KMS-11 (cell line): ENCODE measurements around the gene CCT2.
A peak's percentile ranks its signal among the peaks of the same experiment; 100 is the strongest.
"Not testable (repeated sequence)": the region's sequence is repeated elsewhere in the genome, so short reads cannot be mapped to it uniquely, and the experiment has no call there.

Experiments used
- H2AFZ ChIP-seq: fragments of 200-600 bp; sonication (generic); 2 replicates; pipeline ENCODE4 v1.6.1; 2016; ENCODE audit warnings: antibody characterized with exemption, mixed run types, low read depth
- H3K27ac ChIP-seq: fragments of 200-600 bp; sonication (generic); 2 replicates; pipeline ENCODE4 v1.6.1; 2016; ENCODE audit warnings: mild to moderate bottlenecking, mixed run types
- H3K27me3 ChIP-seq: fragments of 200-600 bp; sonication (generic); 2 replicates; pipeline ENCODE4 v1.6.1; 2017; ENCODE audit warnings: mild to moderate bottlenecking, low read depth, mixed run types, moderate library complexity; ENCODE audit not compliant: insufficient read depth
- H3K36me3 ChIP-seq: fragments of 200-600 bp; sonication (generic); 2 replicates; pipeline ENCODE4 v1.6.1; 2017; ENCODE audit warnings: mild to moderate bottlenecking, mixed run types; ENCODE audit not compliant: insufficient read depth
- H3K4me1 ChIP-seq: fragments of 200-600 bp; sonication (generic); 2 replicates; pipeline ENCODE4 v1.6.1; 2016; ENCODE audit warnings: mild to moderate bottlenecking, low read depth, mixed run types; ENCODE audit not compliant: poor library complexity, severe bottlenecking
- H3K4me2 ChIP-seq: fragments of 200-600 bp; sonication (generic); 2 replicates; pipeline ENCODE4 v1.7.0; 2016; ENCODE audit warnings: mild to moderate bottlenecking, mixed run types
- H3K4me3 ChIP-seq: fragments of 200-600 bp; sonication (generic); IDR thresholded peaks from 2 replicates; pipeline ENCODE4 v1.6.1; 2017; ENCODE audit warnings: low read depth, low read length, mixed read lengths; ENCODE audit not compliant: insufficient read depth
- H3K79me2 ChIP-seq: fragments of 200-600 bp; sonication (generic); 2 replicates; pipeline ENCODE4 v1.6.1; 2016; ENCODE audit warnings: low read depth, mixed run types; ENCODE audit not compliant: insufficient read depth
- H3K9ac ChIP-seq: fragments of 200-600 bp; sonication (generic); 2 replicates; pipeline ENCODE4 v1.6.1; 2016; ENCODE audit warnings: mild to moderate bottlenecking, mixed run types
- H4K20me1 ChIP-seq: fragments of 200-600 bp; sonication (generic); 2 replicates; pipeline ENCODE4 v1.6.1; 2016; ENCODE audit warnings: mild to moderate bottlenecking, mixed run types; ENCODE audit not compliant: insufficient read depth
- CTCF ChIP-seq: fragments of 200-600 bp; sonication (generic); conservative IDR thresholded peaks from 2 replicates; pipeline ENCODE4 v1.6.1; 2017; ENCODE audit warnings: low read depth, mild to moderate bottlenecking, antibody characterized with exemption, low read length, moderate library complexity, mixed read lengths

CCT2 gene

GRCh38 chr12:69600804-69601203 is 15.5 kb downstream of the CCT2 start:
- no peaks in the 10 kb centered on the region; the same call in 1 of the 2 replicates for H3K79me2 ChIP-seq
- H3K27ac ChIP-seq: no peak overlapping the region
- H3K4me3 ChIP-seq: no peak overlapping the region
- no peak overlapping the region for H3K4me2 ChIP-seq
- H3K36me3 ChIP-seq: peaks cover 39% of the 10 kb centered on the region
- H3K9ac ChIP-seq: no peak overlapping the region
- no peaks in the 10 kb centered on the region for H3K4me1 ChIP-seq
- H4K20me1 ChIP-seq: no peaks in the 10 kb centered on the region
- H3K27me3 ChIP-seq: no peaks in the 10 kb centered on the region
- no peak overlapping the region for H2AFZ ChIP-seq
- no peak for TF ChIP-seq CTCF

GRCh38 chr12:69601962-69602685 is 16.9 kb downstream of the CCT2 start:
- Histone ChIP-seq H3K9ac (no peak overlapping the region), H3K4me1 (no peaks in the 10 kb centered on the region), H3K36me3 (peaks cover 31% of the 10 kb centered on the region), H3K79me2 (no peaks in the 10 kb centered on the region), H3K27ac (no peak overlapping the region), H3K4me2 (no peak overlapping the region), H2AFZ (no peak overlapping the region), H3K4me3 (no peak overlapping the region), H3K27me3 (no peaks in the 10 kb centered on the region), H4K20me1 (no peaks in the 10 kb centered on the region)
- TF ChIP-seq CTCF: no peak

- Histone ChIP-seq H4K20me1 (no peaks in the 10 kb centered on the region), H2AFZ (no peak overlapping the region), H3K27ac (no peak overlapping the region), H3K4me3 (no peak overlapping the region), H3K79me2 (no peaks in the 10 kb centered on the region), H3K4me1 (no peaks in the 10 kb centered on the region), H3K4me2 (no peak overlapping the region), H3K27me3 (no peaks in the 10 kb centered on the region), H3K9ac (no peak overlapping the region), H3K36me3 (peaks cover 31% of the 10 kb centered on the region)
- TF ChIP-seq CTCF: peak; percentile 22; the same call in 1 of the 2 replicates
These were observed 17.7 kb downstream of the CCT2 start for GRCh38 chr12:69602954-69603353.

- not testable (repeated sequence) for H3K4me1 ChIP-seq, H2AFZ ChIP-seq, H3K27me3 ChIP-seq, H3K4me2 ChIP-seq, H3K27ac ChIP-seq, H3K79me2 ChIP-seq, H4K20me1 ChIP-seq, H3K4me3 ChIP-seq, H3K9ac ChIP-seq
- peaks cover 27% of the 10 kb centered on the region for H3K36me3 ChIP-seq
These were observed 18.3 kb downstream of the CCT2 start for GRCh38 chr12:69603556-69603955.

- H3K4me3 ChIP-seq, H3K4me1 ChIP-seq, H3K4me2 ChIP-seq, H4K20me1 ChIP-seq, H3K27me3 ChIP-seq, H3K27ac ChIP-seq, H3K9ac ChIP-seq, H3K79me2 ChIP-seq, H2AFZ ChIP-seq: not testable (repeated sequence)
- peaks cover 22% of the 10 kb centered on the region for H3K36me3 ChIP-seq
These were observed 19.0 kb downstream of the CCT2 start for GRCh38 chr12:69604275-69604674.
